22Rv1 (cell line): ENCODE results near the gene EPYC.

Experiments
- ZFX ChIP-seq: fragments of 450-650 bp; IDR thresholded peaks from 2 replicates; pipeline ENCODE4 v1.6.1; 2017; ENCODE audit warnings: antibody characterized with exemption, borderline replicate concordance
- TF ChIP-seq, protein P1 (sequence below): fragments of 450-650 bp; IDR thresholded peaks from 2 replicates; pipeline ENCODE4 v1.5.1; 2017; ENCODE audit warnings: mild to moderate bottlenecking

DNA sequence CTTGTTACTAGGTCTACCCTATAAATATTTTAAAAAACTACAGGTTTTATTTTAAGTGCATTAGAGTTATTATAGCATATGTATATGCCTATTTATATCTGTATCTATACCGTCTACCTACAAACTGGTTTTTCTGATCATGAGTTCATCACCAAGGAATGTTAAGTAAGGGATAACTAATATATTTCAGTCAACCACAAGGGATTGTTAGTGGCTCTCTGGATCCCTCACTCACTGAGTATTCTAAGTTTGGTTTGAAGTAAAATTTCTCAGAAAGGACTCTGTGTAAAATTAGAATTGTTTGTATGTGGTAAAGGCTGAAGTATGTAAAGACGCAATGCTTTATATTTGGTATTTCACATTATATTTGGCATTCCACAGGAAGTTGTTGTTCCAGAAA is 4.8 kb downstream of the EPYC start:
- TF ChIP-seq, protein P1, sequence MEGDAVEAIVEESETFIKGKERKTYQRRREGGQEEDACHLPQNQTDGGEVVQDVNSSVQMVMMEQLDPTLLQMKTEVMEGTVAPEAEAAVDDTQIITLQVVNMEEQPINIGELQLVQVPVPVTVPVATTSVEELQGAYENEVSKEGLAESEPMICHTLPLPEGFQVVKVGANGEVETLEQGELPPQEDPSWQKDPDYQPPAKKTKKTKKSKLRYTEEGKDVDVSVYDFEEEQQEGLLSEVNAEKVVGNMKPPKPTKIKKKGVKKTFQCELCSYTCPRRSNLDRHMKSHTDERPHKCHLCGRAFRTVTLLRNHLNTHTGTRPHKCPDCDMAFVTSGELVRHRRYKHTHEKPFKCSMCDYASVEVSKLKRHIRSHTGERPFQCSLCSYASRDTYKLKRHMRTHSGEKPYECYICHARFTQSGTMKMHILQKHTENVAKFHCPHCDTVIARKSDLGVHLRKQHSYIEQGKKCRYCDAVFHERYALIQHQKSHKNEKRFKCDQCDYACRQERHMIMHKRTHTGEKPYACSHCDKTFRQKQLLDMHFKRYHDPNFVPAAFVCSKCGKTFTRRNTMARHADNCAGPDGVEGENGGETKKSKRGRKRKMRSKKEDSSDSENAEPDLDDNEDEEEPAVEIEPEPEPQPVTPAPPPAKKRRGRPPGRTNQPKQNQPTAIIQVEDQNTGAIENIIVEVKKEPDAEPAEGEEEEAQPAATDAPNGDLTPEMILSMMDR: no peak
- no peak for TF ChIP-seq ZFX
